GM21529 (cell line): ENCODE measurements around the gene PDIA2.
"Not testable (repeated sequence)": the region's sequence is repeated elsewhere in the genome, so short reads cannot be mapped to it uniquely, and the experiment has no call there.

Experiments used
- ATAC-seq: cut with Tn5 transposase; IDR thresholded peaks from one replicate; pipeline ENCODE4 v1.9.1; 2021; ENCODE audit not compliant: unreplicated experiment

The PDIA2 gene

DNA sequence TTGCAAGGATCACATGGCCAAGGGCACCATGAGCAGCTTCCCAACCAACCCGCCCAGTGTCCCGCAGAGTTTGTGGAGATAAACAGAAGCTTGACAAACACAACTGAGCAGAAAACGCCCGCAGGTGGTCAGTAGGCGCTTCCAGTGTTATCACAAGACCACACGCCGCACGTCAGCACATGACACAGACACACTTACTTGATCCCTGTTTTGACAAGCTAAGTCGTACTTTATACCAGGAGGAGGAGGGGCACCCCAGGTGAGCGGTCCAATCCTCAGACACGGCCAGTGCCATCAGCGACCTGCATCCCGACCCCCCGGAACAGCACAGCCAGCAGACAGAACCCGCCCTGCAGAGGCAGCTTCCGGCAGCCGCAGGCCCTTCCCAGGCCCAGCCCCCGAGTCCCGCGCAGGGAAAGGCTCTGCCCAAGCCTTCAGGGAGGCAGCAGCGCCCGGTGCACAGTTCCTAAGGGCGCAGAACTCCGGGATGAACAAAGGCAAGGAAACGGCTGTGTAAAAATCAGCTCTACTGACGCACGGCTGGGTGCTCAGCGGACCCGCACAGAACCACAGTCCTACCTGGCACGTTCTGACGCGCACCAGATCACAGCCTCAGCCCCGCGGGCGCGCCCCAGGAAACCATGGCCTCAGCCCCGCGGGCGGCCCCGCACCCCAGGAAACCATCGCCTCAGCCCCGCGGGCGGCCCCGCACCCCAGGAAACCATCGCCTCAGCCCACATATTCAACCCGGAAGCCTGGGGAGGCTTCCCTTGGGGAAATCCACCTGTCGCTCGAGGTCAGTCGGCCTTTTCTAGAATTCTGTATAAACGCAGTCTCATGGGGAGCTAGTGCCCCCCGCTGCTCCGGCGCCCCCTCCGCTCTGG is 41.7 kb downstream of the PDIA2 start:
- peak; percentile 61 for ATAC-seq

DNA sequence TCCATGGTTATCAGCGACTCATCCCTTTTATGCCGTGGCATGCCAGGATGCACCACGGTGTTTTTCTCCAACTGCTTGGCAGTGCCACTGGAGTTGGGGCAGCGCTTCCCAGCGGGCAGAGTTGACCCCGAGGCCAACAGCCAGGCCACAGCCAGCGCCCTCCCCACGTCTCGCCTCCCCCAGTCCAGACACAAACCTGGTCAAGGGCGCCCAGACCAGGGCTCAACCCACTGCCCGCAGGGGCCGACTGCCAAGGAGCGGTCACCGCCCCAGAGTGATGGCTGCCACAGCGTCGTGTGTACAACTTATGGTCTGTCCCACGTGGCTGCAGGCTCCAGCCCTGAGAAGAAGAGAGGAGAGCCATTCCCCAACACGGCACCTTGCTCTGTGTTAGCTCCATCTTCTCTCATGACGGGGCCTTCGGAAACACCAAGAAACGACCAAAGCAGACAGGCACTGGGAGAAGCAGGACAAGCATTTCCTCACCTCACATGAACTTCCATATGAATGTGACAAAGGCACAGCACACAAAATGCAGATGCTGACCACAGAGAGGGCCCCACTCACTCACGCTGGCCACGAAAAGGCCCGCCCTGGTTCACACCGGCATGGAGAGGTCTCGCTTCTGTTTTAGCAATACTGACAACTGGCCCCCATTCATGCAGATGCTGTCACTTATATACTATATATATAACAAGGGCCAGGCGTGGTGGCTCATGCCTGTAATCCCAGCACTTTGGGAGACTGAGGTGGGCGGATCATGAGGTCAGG is 42.6 kb downstream of the PDIA2 start:
- ATAC-seq: no peak

DNA sequence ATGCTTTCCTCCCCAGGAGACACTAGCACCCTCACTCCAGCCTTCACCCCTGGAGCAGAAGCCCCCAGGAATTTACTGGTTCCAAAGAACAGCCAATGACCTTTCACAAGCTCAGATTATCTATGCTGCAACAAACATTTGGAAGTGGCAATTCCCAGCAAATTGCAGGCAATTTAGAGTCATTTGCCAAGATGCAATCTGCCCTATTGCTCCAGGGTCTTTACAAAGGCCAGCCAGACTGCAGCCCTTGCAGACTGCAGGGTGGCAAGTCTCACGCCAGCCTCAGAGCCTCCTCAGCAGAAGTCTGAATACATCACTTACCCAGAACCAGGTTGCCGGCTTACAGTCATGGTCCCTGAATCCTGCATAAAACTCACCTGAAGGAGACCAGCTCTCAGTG is 47.8 kb downstream of the PDIA2 start:
- ATAC-seq: no peak

DNA sequence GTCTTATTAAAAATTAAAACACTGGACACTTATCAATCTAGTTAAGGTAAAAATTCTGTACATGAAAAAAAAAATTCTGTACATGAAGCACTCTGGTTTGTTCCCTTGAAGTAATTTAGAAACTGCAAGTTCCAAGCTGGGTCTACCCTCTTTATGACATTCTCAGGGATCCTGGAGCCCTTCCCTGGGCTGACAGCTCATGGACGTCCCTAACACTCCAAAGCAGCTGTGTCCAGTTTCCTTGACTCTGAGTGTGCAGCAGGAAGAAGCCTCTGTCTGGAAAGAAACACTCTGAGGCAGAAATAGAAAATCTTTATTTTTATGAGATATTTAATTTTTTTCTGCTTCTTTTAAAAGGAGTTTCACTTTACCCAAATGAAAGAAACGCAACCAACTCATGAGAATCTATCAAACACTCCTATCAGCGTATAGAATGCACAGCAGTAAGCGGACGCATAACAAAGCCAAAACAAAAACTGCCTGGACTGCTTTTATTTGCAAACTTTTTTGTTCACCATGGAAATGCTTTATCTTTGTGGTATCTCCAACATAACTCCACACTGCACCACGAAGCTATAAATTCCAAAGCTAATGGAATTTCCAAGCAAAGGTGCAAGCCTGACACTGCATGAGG is 48.3 kb downstream of the PDIA2 start:
- not testable (repeated sequence) for ATAC-seq

DNA sequence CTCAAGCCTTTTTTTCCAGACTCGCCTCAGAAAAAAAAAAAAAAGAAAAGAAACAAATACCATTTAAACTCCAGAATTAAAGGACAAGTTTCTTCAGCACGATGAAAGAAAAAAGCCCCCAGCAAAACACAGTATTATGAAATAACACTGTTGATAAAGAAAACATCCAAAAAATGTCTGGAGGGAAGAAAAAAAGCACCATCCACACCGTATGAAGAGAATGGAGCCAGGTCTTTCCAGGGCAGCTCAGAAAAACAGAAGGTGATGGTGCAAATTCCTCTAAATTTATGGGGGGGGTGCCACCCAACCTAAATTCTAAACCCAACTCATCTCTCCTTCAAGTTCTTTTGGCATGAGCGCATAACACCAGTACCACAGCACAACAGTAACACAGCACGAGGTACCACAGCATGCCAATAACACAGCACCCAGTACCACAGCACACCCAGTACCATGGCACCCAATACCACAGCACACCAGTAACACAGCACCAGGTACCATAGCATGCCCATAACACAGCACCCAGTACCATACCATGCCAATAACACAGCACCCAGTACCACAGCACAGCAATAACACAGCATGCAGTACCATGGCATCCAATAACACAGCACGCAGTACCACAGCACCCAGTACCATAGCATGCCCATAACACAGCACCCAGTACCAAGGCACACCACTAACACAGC is 50.6 kb downstream of the PDIA2 start:
- no peak for ATAC-seq

DNA sequence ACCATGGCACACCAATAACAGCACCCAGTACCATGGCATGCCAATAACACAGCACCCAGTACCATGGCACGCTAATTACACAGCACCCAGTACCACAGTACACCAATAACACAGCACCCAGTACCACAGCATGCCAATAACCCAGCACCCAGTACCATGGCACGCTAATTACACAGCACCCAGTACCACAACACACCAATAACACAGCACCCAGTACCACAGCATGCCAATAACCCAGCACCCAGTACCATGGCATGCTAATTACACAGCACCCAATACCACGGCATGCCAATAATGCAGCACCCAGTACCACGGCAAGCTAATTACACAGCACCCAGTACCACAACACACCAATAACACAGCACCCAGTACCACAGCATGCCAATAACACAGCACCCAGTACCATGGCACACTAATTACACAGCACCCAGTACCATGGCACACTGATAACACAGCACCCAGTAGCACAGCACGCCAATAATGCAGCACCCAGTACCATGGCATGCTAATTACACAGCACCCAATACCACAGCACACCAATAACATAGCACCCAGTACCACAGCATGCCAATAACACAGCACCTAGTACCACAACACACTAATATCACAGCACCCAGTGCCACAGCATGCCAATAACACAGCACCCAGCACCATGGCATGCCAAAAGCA is 51.3 kb downstream of the PDIA2 start:
- not testable (repeated sequence) for ATAC-seq

DNA sequence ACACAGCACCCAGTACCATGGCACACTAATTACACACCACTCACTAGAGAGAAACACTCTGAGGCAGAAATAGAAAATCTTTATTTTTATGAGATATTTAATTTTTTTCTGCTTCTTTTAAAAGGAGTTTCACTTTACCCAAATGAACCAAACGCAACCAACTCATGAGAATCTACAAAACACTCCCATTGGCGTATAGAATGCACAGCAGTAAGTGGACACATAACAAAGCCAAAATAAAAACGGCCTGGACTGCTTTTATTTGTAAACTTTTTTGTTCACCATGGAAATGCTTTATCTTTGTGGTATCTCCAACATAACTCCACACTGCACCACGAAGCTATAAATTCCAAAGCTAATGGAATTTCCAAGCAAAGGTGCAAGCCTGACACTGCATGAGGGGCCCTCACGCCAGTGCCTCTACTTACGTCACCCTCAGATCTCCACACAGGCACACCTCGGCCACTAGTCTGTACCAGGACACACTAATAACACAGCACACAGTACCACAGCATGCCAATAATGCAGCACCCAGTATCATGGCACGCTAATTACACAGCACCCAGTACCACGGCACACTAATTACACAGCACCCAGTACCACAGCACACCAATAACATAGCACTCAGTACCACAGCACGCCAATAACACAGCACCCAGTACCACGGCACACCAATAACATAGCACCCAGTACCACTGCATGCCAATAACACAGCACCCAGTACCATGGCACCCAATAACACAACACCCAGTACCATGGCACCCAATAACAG is 52.1 kb downstream of the PDIA2 start:
- ATAC-seq: not testable (repeated sequence)

DNA sequence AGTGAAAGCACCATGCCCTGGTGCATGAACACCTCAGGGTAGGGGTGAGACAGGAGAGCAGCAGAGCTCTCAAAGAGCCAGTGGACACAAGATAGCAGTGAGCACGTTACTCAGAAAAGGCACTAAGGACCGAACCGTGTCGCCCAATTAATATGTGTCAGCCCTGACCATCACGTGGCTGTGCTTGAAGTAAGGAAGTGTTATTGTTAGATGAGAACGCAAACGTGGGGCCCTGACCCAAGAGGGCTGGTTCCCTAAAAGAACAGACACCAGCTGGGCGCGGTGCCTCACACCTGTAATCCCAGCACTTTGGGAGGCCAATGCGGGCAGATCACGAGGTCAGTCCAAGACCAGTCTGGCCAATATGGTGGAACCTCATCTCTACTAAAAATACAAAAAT is 53.3 kb downstream of the PDIA2 start:
- no peak for ATAC-seq
